NCI-H2227 treated with DMSO at 0.1 percent for 48 hours (cell line): Measurements from ENCODE around the gene RREB1.

ENCODE experiments used
- DNase-seq: peaks from one replicate; lab custom pipeline; 2025; lab: John Stamatoyannopoulos, UW

The RREB1 gene

GRCh38 chr6:7088076-7088742 lies 19.6 kb upstream of the RREB1 start:
- no peak for DNase-seq

- DNase-seq = no peak
Observed at GRCh38 chr6:7098993-7099392, 8.8 kb upstream of the RREB1 start.

GRCh38 chr6:7100072-7100752 lies 7.5 kb upstream of the RREB1 start:
- no peak for DNase-seq

GRCh38 chr6:7100753-7101081 lies 7.0 kb upstream of the RREB1 start:
- DNase-seq = no peak

- DNase-seq = no peak
Observed at GRCh38 chr6:7101290-7101689, 6.5 kb upstream of the RREB1 start.

- no peak for DNase-seq
Observed at GRCh38 chr6:7104752-7105151, 3.0 kb upstream of the RREB1 start.

- DNase-seq = no peak
Observed at GRCh38 chr6:7106215-7106751, 1.5 kb upstream of the RREB1 start.

- DNase-seq = peak; percentile 17
Observed at GRCh38 chr6:7106752-7107577, 796 bp upstream of the RREB1 start.

GRCh38 chr6:7108196-7108963 lies 619 bp downstream of the RREB1 start:
- peak; percentile 7 for DNase-seq

GRCh38 chr6:7108964-7109836 lies 1.4 kb downstream of the RREB1 start:
- peak; percentile 29 for DNase-seq

- no peak for DNase-seq
Observed at GRCh38 chr6:7110092-7110792, 2.5 kb downstream of the RREB1 start.

- DNase-seq = no peak
Observed at GRCh38 chr6:7111095-7111690, 3.4 kb downstream of the RREB1 start.

GRCh38 chr6:7112171-7112570 lies 4.4 kb downstream of the RREB1 start:
- no peak for DNase-seq

GRCh38 chr6:7112741-7113313 lies 5.1 kb downstream of the RREB1 start:
- DNase-seq = peak; percentile 9

- no peak for DNase-seq
Observed at GRCh38 chr6:7114744-7115458, 7.1 kb downstream of the RREB1 start.

- DNase-seq = no peak
Observed at GRCh38 chr6:7115543-7116231, 7.9 kb downstream of the RREB1 start.

- no peak for DNase-seq
Observed at GRCh38 chr6:7119272-7119801, 11.6 kb downstream of the RREB1 start.

- DNase-seq = no peak
Observed at GRCh38 chr6:7121700-7122241, 14.0 kb downstream of the RREB1 start.
